HepG2 (cell line): ENCODE results near the gene GPR152. TPM values are rescaled to one million over a fixed set of nuclear protein-coding genes. Genes with fewer than 3 reads are reported as not detected.

Source experiments
- CBX2 ChIP-seq, 2 experiments: fragments of 200-600 bp in 1 of 2; sonication (generic); formaldehyde crosslinking in 1 of 2; IDR thresholded peaks; 2 replicates each; pipeline versions ENCODE4 v1.7.0 to v1.8.1; 2018 to 2022; ENCODE audit warnings: low read depth in 2 of 2, low read length in 1 of 2, mild to moderate bottlenecking in 1 of 2, missing genetic modification reagents in 1 of 2
- DR1 ChIP-seq: sonication (generic); formaldehyde crosslinking; IDR thresholded peaks from 2 replicates; pipeline ENCODE4 v1.8.0; 2021; ENCODE audit warnings: mild to moderate bottlenecking, missing genetic modification reagents, inconsistent platforms
- FLYWCH1 ChIP-seq: sonication (generic); formaldehyde crosslinking; IDR thresholded peaks from 2 replicates; pipeline ENCODE4 v1.8.1; 2023; ENCODE audit warnings: mild to moderate bottlenecking, missing genetic modification reagents
- HOXA7 ChIP-seq: sonication (generic); formaldehyde crosslinking; IDR thresholded peaks from 2 replicates; pipeline ENCODE4 v1.8.1; 2022; ENCODE audit warnings: mild to moderate bottlenecking, missing genetic modification reagents, moderate library complexity
- ISX ChIP-seq: sonication (generic); formaldehyde crosslinking; conservative IDR thresholded peaks from 2 replicates; pipeline ENCODE4 v1.5.0; 2020; ENCODE audit warnings: missing genetic modification reagents
- JUND ChIP-seq: sonication (generic); formaldehyde crosslinking; IDR thresholded peaks from 2 replicates; pipeline ENCODE4 v1.8.0; 2022; ENCODE audit warnings: mild to moderate bottlenecking, missing genetic modification reagents
- LBX2 ChIP-seq: sonication (generic); formaldehyde crosslinking; IDR thresholded peaks from 2 replicates; pipeline ENCODE4 v1.5.0; 2020; ENCODE audit warnings: missing genetic modification reagents, mild to moderate bottlenecking, borderline replicate concordance
- MAFG ChIP-seq: sonication (generic); formaldehyde crosslinking; IDR thresholded peaks from 2 replicates; pipeline ENCODE4 v1.5.1; 2020; ENCODE audit warnings: mild to moderate bottlenecking, missing genetic modification reagents
- MXD4 ChIP-seq: IDR thresholded peaks from 2 replicates; pipeline ENCODE4 v1.6.1; 2016; ENCODE audit warnings: mild to moderate bottlenecking, missing biosample characterization, missing genetic modification reagents
- NFE2L2 ChIP-seq: fragments of 150-350 bp; IDR thresholded peaks from 2 replicates; pipeline ENCODE4 v1.6.1; 2014; ENCODE audit warnings: low read length
- PTBP1 ChIP-seq: fragments of 200-400 bp; formaldehyde crosslinking; IDR thresholded peaks from 2 replicates; pipeline ENCODE4 v1.6.1; 2018; ENCODE audit warnings: low read length, low read depth; ENCODE audit not compliant: poor library complexity, severe bottlenecking
- RAD21 ChIP-seq: fragments of 450-650 bp; formaldehyde crosslinking; IDR thresholded peaks from 2 replicates; pipeline ENCODE4 v1.5.0; 2020; ENCODE audit warnings: mild to moderate bottlenecking
- RBM39 ChIP-seq: fragments of 200-400 bp; formaldehyde crosslinking; IDR thresholded peaks from one replicate; pipeline ENCODE4 v1.6.1; 2018; ENCODE audit warnings: antibody characterized with exemption, mild to moderate bottlenecking, low read depth, low read length; ENCODE audit not compliant: poor library complexity, severe bottlenecking
- SALL2 ChIP-seq: sonication (generic); formaldehyde crosslinking; IDR thresholded peaks from 2 replicates; pipeline ENCODE4 v1.8.1; 2023; ENCODE audit warnings: mild to moderate bottlenecking, missing genetic modification reagents, inconsistent platforms
- TBX3 ChIP-seq: fragments of 450-650 bp; IDR thresholded peaks from 2 replicates; pipeline ENCODE4 v1.6.1; 2017; ENCODE audit warnings: antibody characterized with exemption, mild to moderate bottlenecking, inconsistent platforms, borderline replicate concordance
- TOPORS ChIP-seq: sonication (generic); formaldehyde crosslinking; IDR thresholded peaks from 2 replicates; pipeline ENCODE4 v1.8.0; 2023; ENCODE audit warnings: mild to moderate bottlenecking, missing genetic modification reagents
- USF2 ChIP-seq, 2 experiments: sonication (generic) in 1 of 2; formaldehyde crosslinking in 1 of 2; IDR thresholded peaks; 2 replicates each; pipeline versions ENCODE4 v1.5.1 to v1.6.1; 2011 to 2020; ENCODE audit warnings: borderline replicate concordance in 1 of 2, low read depth in 1 of 2, low read length in 1 of 2, mild to moderate bottlenecking in 1 of 2, missing genetic modification reagents in 1 of 2, moderate library complexity in 1 of 2
- WIZ ChIP-seq: sonication (generic); formaldehyde crosslinking; IDR thresholded peaks from 2 replicates; pipeline ENCODE4 v1.5.1; 2020; ENCODE audit warnings: mild to moderate bottlenecking, missing genetic modification reagents
- ZBTB7B ChIP-seq: sonication (generic); formaldehyde crosslinking; IDR thresholded peaks from 2 replicates; pipeline ENCODE4 v1.4.0; 2020; ENCODE audit warnings: missing genetic modification reagents
- ZKSCAN1 ChIP-seq: fragments of 150-350 bp; IDR thresholded peaks from 2 replicates; pipeline ENCODE4 v1.6.1; 2014; ENCODE audit warnings: low read length
- ZMYM3 ChIP-seq: sonication (generic); formaldehyde crosslinking; IDR thresholded peaks from 2 replicates; pipeline ENCODE4 v1.5.1; 2020; ENCODE audit warnings: mild to moderate bottlenecking, missing genetic modification reagents
- ZNF160 ChIP-seq: sonication (generic); formaldehyde crosslinking; IDR thresholded peaks from 2 replicates; pipeline ENCODE4 v1.8.0; 2022; ENCODE audit warnings: mild to moderate bottlenecking, inconsistent platforms, missing genetic modification reagents
- ZNF780A ChIP-seq: sonication (generic); formaldehyde crosslinking; IDR thresholded peaks from 2 replicates; pipeline ENCODE4 v1.8.0; 2022; ENCODE audit warnings: mild to moderate bottlenecking, missing genetic modification reagents, moderate library complexity
- polyA plus RNA-seq, 8 experiments: library from polyadenylated mRNA; depleted of rRNA in 3 of 8; stranded (reverse) in 7 of 8; unstranded in 1 of 8; fragments of >200 nt; fragmentation: Illumina TruSeq in 4 of 8; extraction: Trizol in 4 of 8; gene quantifications; 2 replicates each; pipeline versions ENCODE4 v1.2.1 to v1.2.3, GENCODE V29; 2011 to 2016; ENCODE audit warnings: low read depth in 4 of 8, missing spikeins in 1 of 8, mixed read lengths in 1 of 8; ENCODE audit not compliant: insufficient read depth in 1 of 8
- total RNA-seq, 5 experiments: library from RNA; depleted of rRNA; stranded (reverse); fragments of >200 nt; fragmentation: Illumina TruSeq; extraction: Trizol; gene quantifications; 2 replicates each; pipeline ENCODE4 v1.2.3, GENCODE V29; 2016; ENCODE audit warnings: low read depth in 1 of 5
- TF ChIP-seq, protein P1 (sequence below): IDR thresholded peaks from 2 replicates; pipeline ENCODE4 v1.6.1; 2016; ENCODE audit warnings: low read depth

Gene GPR152
- total and polyA plus RNA-seq, 2 of the 13 experiments (the other 11 are each of a cell fraction or from before 2014, with no cell fraction given), result not detected

GRCh38 chr11:67482827-67483798, 30.6 kb upstream of the GPR152 start, which contains the start of gene AIP (continued):
- TF ChIP-seq NFE2L2, result no peak
- no peak for TF ChIP-seq HOXA7 (CRISPR knock-in tag)
- TF ChIP-seq DR1 (CRISPR knock-in tag), result peak; percentile 73
- TF ChIP-seq ZNF160 (CRISPR knock-in tag), result peak; percentile 79
- TF ChIP-seq ZMYM3 (CRISPR knock-in tag), result 0 out of 2 replicates have a peak, but pooled peaks have one; percentile 36
- peak; percentile 74; the same call in 1 of the 2 replicates for TF ChIP-seq ISX (CRISPR knock-in tag)
- TF ChIP-seq ZKSCAN1, result no peak
- peak; percentile 95; the same call in 1 of the 2 replicates for TF ChIP-seq WIZ (CRISPR knock-in tag)
- peak; percentile 69 for TF ChIP-seq JUND (CRISPR knock-in tag)
- TF ChIP-seq USF2 (IDR thresholded peaks at IDR 0.05; ENCODE audit: low read depth, low read length), result no peak
- TF ChIP-seq USF2 (CRISPR knock-in tag; IDR thresholded peaks at IDR 0.05; ENCODE audit: borderline replicate concordance), result no peak; the same call in 1 of the 2 replicates
- TF ChIP-seq PTBP1, result no peak
- peak; percentile 68; the same call in 1 of the 2 replicates for TF ChIP-seq MXD4
- peak; percentile 83; the same call in 1 of the 2 replicates for TF ChIP-seq FLYWCH1 (CRISPR knock-in tag)
- TF ChIP-seq RAD21, result no peak
- TF ChIP-seq LBX2 (CRISPR knock-in tag), result peak; percentile 98; the same call in 1 of the 2 replicates
- peak; percentile 60 for TF ChIP-seq RBM39
- peak; percentile 32; the same call in 1 of the 2 replicates for TF ChIP-seq MAFG
- TF ChIP-seq CBX2 (IDR thresholded peaks at IDR 0.05; ENCODE audit: low read depth, low read length), result no peak
- TF ChIP-seq CBX2 (CRISPR knock-in tag; IDR thresholded peaks at IDR 0.05; ENCODE audit: low read depth), result no peak
- TF ChIP-seq, protein P1, sequence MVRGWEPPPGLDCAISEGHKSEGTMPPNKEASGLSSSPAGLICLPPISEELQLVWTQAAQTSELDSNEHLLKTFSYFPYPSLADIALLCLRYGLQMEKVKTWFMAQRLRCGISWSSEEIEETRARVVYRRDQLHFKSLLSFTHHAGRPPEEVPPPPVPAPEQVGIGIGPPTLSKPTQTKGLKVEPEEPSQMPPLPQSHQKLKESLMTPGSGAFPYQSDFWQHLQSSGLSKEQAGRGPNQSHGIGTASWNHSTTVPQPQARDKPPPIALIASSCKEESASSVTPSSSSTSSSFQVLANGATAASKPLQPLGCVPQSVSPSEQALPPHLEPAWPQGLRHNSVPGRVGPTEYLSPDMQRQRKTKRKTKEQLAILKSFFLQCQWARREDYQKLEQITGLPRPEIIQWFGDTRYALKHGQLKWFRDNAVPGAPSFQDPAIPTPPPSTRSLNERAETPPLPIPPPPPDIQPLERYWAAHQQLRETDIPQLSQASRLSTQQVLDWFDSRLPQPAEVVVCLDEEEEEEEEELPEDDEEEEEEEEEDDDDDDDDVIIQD (CRISPR knock-in tag), result peak; percentile 82
- peak; percentile 99 for TF ChIP-seq TOPORS (CRISPR knock-in tag)
- no peak; the same call in 1 of the 2 replicates for TF ChIP-seq ZBTB7B (CRISPR knock-in tag)
- no peak for TF ChIP-seq TBX3
- peak; percentile 80 for TF ChIP-seq SALL2 (CRISPR knock-in tag)
- TF ChIP-seq ZNF780A (CRISPR knock-in tag), result no peak
